WTC11 (cell line): Measurements from ENCODE around the gene MYO19. TPM values are rescaled to one million over a fixed set of nuclear protein-coding genes. Genes with fewer than 3 reads are reported as not detected.

Source experiments
- total RNA-seq: library from RNA; stranded (reverse); gene quantifications from 3 replicates; pipeline ENCODE4 v1.2.3, GENCODE V29; 2021

Gene MYO19
- total RNA-seq, 1 experiment from 2014 or later, result 146 TPM

Other genes with a start within 250 kb of the MYO19 start
- gene TBC1D3G, start 211.0 kb downstream of the MYO19 start, total RNA-seq, result not detected in 3 replicates
- not detected in 3 replicates for gene TBC1D3H, start 146.4 kb downstream of the MYO19 start, total RNA-seq
- gene ZNHIT3, start 48.2 kb downstream of the MYO19 start, total RNA-seq, result 44.4 to 47.3 TPM (median 47.0 TPM) in 3 replicates
- gene PIGW, start 119 bp upstream of the MYO19 start, total RNA-seq, result 14.6 to 21.7 TPM (median 15.1 TPM) in 3 replicates
- 38.1 to 49.6 TPM (median 42.0 TPM) in 3 replicates for gene GGNBP2, start 10.1 kb upstream of the MYO19 start, total RNA-seq
- 34.8 to 38.0 TPM (median 35.9 TPM) in 3 replicates for gene DHRS11, start 57.0 kb upstream of the MYO19 start, total RNA-seq
- gene MRM1, start 66.7 kb upstream of the MYO19 start, total RNA-seq, result 12.1 to 16.5 TPM (median 14.2 TPM) in 3 replicates